A673 (cell line): Measurements from ENCODE around the gene ERP29. TPM values are rescaled to one million over a fixed set of nuclear protein-coding genes. Genes with fewer than 3 reads are reported as not detected.

Experiments used
- BruUV-seq: library from RNA; stranded (reverse); fragments of 400-500 nt; replicated peaks from 2 replicates; lab custom pipeline; 2021; lab: Mats Ljungman, UMichigan
- CTCF ChIA-PET: fragments of 300-600 bp; sonication (Branson Sonifier 250); formaldehyde crosslinking; loops from one replicate; lab custom pipeline; 2022; ENCODE audit warnings: antibody characterized with exemption; lab: Charles Lee
- POLR2A ChIA-PET: fragments of 300-600 bp; sonication (Branson Sonifier 250); formaldehyde crosslinking; loops from one replicate; lab custom pipeline; 2022; ENCODE audit warnings: antibody characterized with exemption; ENCODE audit not compliant: low non-redundant PET; lab: Charles Lee
- DNase-seq: peaks from one replicate; pipeline ENCODE4 v3.0.0-alpha.2; 2015; ENCODE audit warnings: low spot score
- H3K27ac ChIP-seq: fragments of 200-600 bp; sonication (generic); 2 replicates; pipeline ENCODE4 v1.5.1; 2016; ENCODE audit warnings: mixed run types, low read depth, mild to moderate bottlenecking, mixed read lengths, antibody characterized with exemption, low read length; ENCODE audit not compliant: poor library complexity, severe bottlenecking
- H3K27me3 ChIP-seq: fragments of 200-600 bp; sonication (generic); replicated peaks from 2 replicates; pipeline ENCODE4 v1.6.1; 2017; ENCODE audit warnings: mixed run types, low read depth, mild to moderate bottlenecking, mixed read lengths, antibody characterized with exemption, low read length; ENCODE audit not compliant: insufficient read depth, poor library complexity
- H3K36me3 ChIP-seq: fragments of 200-600 bp; sonication (generic); 2 replicates; pipeline ENCODE4 v1.6.1; 2016; ENCODE audit warnings: mixed run types, mild to moderate bottlenecking, mixed read lengths, antibody characterized with exemption, low read length; ENCODE audit not compliant: insufficient read depth, poor library complexity, severe bottlenecking
- H3K4me1 ChIP-seq: fragments of 200-600 bp; sonication (generic); 2 replicates; pipeline ENCODE4 v1.6.1; 2017; ENCODE audit warnings: mixed run types, mild to moderate bottlenecking, mixed read lengths, antibody characterized with exemption, low read length; ENCODE audit not compliant: insufficient read depth, poor library complexity, severe bottlenecking
- H3K4me3 ChIP-seq: fragments of 200-600 bp; sonication (generic); 2 replicates; pipeline ENCODE4 v1.5.1; 2016; ENCODE audit warnings: low read depth, mixed run types, mild to moderate bottlenecking, mixed read lengths, low read length; ENCODE audit not compliant: poor library complexity, severe bottlenecking
- H3K9me3 ChIP-seq: fragments of 200-600 bp; sonication (generic); 2 replicates; pipeline ENCODE4 v1.6.1; 2016; ENCODE audit warnings: mixed run types, low read depth, mild to moderate bottlenecking, mixed read lengths, antibody characterized with exemption, low read length; ENCODE audit not compliant: poor library complexity, severe bottlenecking
- CTCF ChIP-seq: fragments of 300-800, 200-600 bp; sonication (generic); conservative IDR thresholded peaks from 2 replicates; pipeline ENCODE4 v1.5.1; 2017; ENCODE audit warnings: low read depth, mild to moderate bottlenecking, antibody characterized with exemption, low read length, moderate library complexity, mixed read lengths
- EZH2 ChIP-seq: fragments of 200-600 bp; sonication (generic); IDR thresholded peaks from 2 replicates; pipeline ENCODE4 v1.6.1; 2017; ENCODE audit warnings: borderline replicate concordance, low read depth, mild to moderate bottlenecking, mixed read lengths, antibody characterized with exemption, low read length; ENCODE audit not compliant: poor library complexity, severe bottlenecking
- intact Hi-C: fragments of 100-400 bp; cut with micrococcal nuclease; formaldehyde crosslinking; loops from one replicate; pipeline ENCODE4 v1.10.0; 2022; ENCODE audit not compliant: unreplicated experiment
- total RNA-seq: library from RNA; stranded (reverse); gene quantifications from 2 replicates; pipeline ENCODE4 v1.2.3, GENCODE V29; 2021

Gene ERP29
- total RNA-seq, 1 experiment from 2014 or later, result 109 TPM

- no peaks in the 10 kb centered on the region for H3K9me3 ChIP-seq
- peaks cover 4% of the 10 kb centered on the region for H3K4me1 ChIP-seq
- H3K27me3 ChIP-seq, result no peaks in the 10 kb centered on the region
- intact Hi-C loops, result loop anchor here (5.0 kb wide), 1 partner anchor 51 kb away; no protein-coding TSS in a partner anchor
- no peak for DNase-seq
- peak overlapping the region; percentile 41 for H3K27ac ChIP-seq
- no peak for TF ChIP-seq EZH2
- TF ChIP-seq CTCF, result no peak
- H3K36me3 ChIP-seq, result peaks cover 60% of the 10 kb centered on the region
- ChIA-PET POLR2A (no interaction called here), CTCF (no interaction called here)
- no TSS peak for BruUV-seq
- no peak overlapping the region for H3K4me3 ChIP-seq
These were observed 12.7 kb downstream of the ERP29 start for GRCh38 chr12:112025808-112026375.

GRCh38 chr12:112029301-112029700 is 16.1 kb downstream of the ERP29 start:
- ChIA-PET POLR2A (no interaction called here), CTCF (no interaction called here)
- Histone ChIP-seq H3K36me3 (peaks cover 66% of the 10 kb centered on the region), H3K27me3 (no peaks in the 10 kb centered on the region), H3K9me3 (no peaks in the 10 kb centered on the region), H3K27ac (no peak overlapping the region), H3K4me3 (no peak overlapping the region), H3K4me1 (peaks cover 4% of the 10 kb centered on the region)
- TF ChIP-seq CTCF (no peak), EZH2 (no peak)
- intact Hi-C loops, result loop anchor here (5.0 kb wide), 1 partner anchor 48 kb away; no protein-coding TSS in a partner anchor
- DNase-seq, result no peak
- no TSS peak for BruUV-seq

GRCh38 chr12:112031472-112031871 is 18.2 kb downstream of the ERP29 start:
- POLR2A ChIA-PET, result no interaction called here

More at GRCh38 chr12:112031472-112031871, 18.2 kb downstream of the ERP29 start:
- H3K4me3 ChIP-seq, result no peak overlapping the region
- peaks cover 77% of the 10 kb centered on the region for H3K36me3 ChIP-seq
- no TSS peak for BruUV-seq
- DNase-seq, result no peak
- no peaks in the 10 kb centered on the region for H3K27me3 ChIP-seq
- intact Hi-C loops, result no loop called here
- no peak overlapping the region for H3K27ac ChIP-seq
- no peaks in the 10 kb centered on the region for H3K9me3 ChIP-seq
- CTCF ChIA-PET, result no interaction called here
- TF ChIP-seq EZH2 (no peak), CTCF (no peak)
- peaks cover under 1% of the 10 kb centered on the region for H3K4me1 ChIP-seq
